HCT116 (cell line): ENCODE data around the gene FMN2.

Experiments used
- CEBPB ChIP-seq: IDR thresholded peaks from 2 replicates; pipeline ENCODE4 v1.6.1; 2012; ENCODE audit warnings: low read depth
- CTCF ChIP-seq, 3 experiments: fragments of 200-600 bp in 1 of 3; sonication (generic) in 1 of 3; IDR thresholded peaks in 2 of 3; conservative IDR thresholded peaks in 1 of 3; 2 replicates each; pipeline ENCODE4 v1.5.1; 2012 to 2017; ENCODE audit warnings: low read depth in 2 of 3, low read length in 2 of 3, antibody characterized with exemption in 1 of 3, borderline replicate concordance in 1 of 3, control low read depth in 1 of 3, mild to moderate bottlenecking in 1 of 3, mixed read lengths in 1 of 3, mixed run types in 1 of 3, moderate library complexity in 1 of 3; ENCODE audit not compliant: insufficient read depth in 1 of 3
- JUND ChIP-seq: IDR thresholded peaks from 2 replicates; pipeline ENCODE4 v1.6.1; 2012
- POLR2AphosphoS5 ChIP-seq: IDR thresholded peaks from 2 replicates; pipeline ENCODE4 v1.6.1; 2011; ENCODE audit warnings: mild to moderate bottlenecking, low read depth, low read length, moderate library complexity
- SIN3A ChIP-seq: IDR thresholded peaks from 2 replicates; pipeline ENCODE4 v1.6.1; 2012; ENCODE audit warnings: low read depth
- SRF ChIP-seq: IDR thresholded peaks from 2 replicates; pipeline ENCODE4 v1.6.1; 2012; ENCODE audit warnings: low read depth

GRCh38 chr1:240522122-240522822, 430.6 kb downstream of the FMN2 start:
- TF ChIP-seq SRF (no peak), CTCF (IDR thresholded peaks at IDR 0.05 in 2 of 3, conservative IDR thresholded peaks at IDR 0.05 in 1 of 3; ENCODE audit: borderline replicate concordance in 1 of 3, insufficient read depth in 1 of 3, low read depth in 2 of 3, low read length in 2 of 3) (no peak), JUND (no peak), SIN3A (no peak), CEBPB (no peak), POLR2AphosphoS5 (no peak)
